Measurements from ENCODE around the gene UTP14C.
"Not testable (repeated sequence)": the region's sequence is repeated elsewhere in the genome, so short reads cannot be mapped to it uniquely, and the experiment has no call there.

The UTP14C gene

DNA sequence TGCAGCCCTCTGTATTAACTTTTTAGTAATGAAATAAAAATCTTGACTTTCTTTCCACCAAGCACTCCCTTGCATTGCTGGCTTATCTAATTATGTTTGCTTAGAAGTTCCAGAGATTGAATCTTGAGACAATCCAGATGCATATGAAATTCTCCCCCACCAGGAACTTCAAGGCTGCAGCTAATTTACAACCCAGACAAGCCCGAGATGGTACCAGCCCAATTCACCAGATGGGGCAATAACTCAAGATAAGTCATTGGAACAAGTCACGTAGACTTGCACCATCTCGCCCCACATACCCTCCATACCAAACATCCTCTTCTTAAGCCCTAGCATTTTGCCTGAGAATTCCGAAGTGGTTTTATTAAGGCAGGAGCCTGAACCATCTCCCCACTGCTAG is 29.0 kb downstream of the UTP14C start:
- H3K36me3 ChIP-seq (ENCODE audit: insufficient read depth, low read length) = no peaks in the 10 kb centered on the region
- H3K9me3 ChIP-seq (replicated peaks; ENCODE audit: low read length) = no peaks in the 10 kb centered on the region
- no peak overlapping the region for H3K4me3 ChIP-seq (ENCODE audit: low read length)
- no peak overlapping the region for H3K4me2 ChIP-seq (ENCODE audit: low read length)
- no peaks in the 10 kb centered on the region for H3K4me1 ChIP-seq (ENCODE audit: control insufficient read depth, insufficient read depth, low read length)
- no peak overlapping the region for H3K9ac ChIP-seq (ENCODE audit: low read depth, low read length)
- H3K27me3 ChIP-seq (ENCODE audit: control insufficient read depth, insufficient read depth, low read length) = no peaks in the 10 kb centered on the region

DNA sequence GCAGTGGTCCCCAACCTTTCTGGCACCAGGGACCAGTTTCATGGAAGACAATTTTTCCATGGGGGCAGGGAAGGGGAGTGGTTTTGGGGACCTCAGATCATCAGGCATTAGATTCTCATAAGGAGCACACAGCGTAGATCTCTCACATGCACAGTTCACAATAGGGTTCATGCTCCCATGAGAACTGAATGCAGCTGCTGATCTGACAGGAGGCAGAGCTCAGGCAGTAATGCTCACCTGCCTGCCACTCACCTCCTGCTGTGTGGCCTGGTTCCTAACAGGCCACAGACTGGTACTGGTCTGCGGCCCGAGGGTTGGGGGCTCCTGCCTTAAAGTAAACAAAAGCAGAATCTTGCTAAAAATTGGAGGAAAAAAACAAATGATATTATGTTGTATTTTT is 36.6 kb downstream of the UTP14C start:
- not testable (repeated sequence) for H3K4me3 ChIP-seq (ENCODE audit: low read length); H3K4me2 ChIP-seq (ENCODE audit: low read length); H3K27me3 ChIP-seq (ENCODE audit: control insufficient read depth, insufficient read depth, low read length); H3K9me3 ChIP-seq (replicated peaks; ENCODE audit: low read length); H3K9ac ChIP-seq (ENCODE audit: low read depth, low read length); H3K4me1 ChIP-seq (ENCODE audit: control insufficient read depth, insufficient read depth, low read length); H3K36me3 ChIP-seq (ENCODE audit: insufficient read depth, low read length)

DNA sequence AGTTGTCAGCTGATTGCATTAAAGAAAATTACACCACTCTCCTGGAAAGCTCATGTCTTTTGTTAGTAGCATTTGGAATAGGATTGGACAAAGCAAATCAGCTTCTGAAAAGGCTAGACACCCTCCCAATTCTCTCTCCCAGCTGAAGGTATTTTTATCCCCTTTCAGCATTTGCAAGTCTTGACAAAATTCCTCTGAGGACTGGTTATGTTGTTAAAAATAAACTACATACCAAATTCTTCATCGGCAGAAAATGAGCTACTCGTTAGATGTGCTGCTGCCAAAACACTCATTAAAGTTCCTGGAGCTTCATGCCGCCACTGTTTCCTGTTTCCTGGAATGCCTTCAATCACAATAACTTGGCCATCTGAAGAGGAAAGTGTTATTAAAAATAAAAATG is 37.1 kb downstream of the UTP14C start:
- no peaks in the 10 kb centered on the region for H3K27me3 ChIP-seq (ENCODE audit: control insufficient read depth, insufficient read depth, low read length)
- no peak overlapping the region for H3K9ac ChIP-seq (ENCODE audit: low read depth, low read length)
- H3K36me3 ChIP-seq (ENCODE audit: insufficient read depth, low read length) = no peaks in the 10 kb centered on the region
- H3K4me3 ChIP-seq (ENCODE audit: low read length) = no peak overlapping the region
- H3K4me2 ChIP-seq (ENCODE audit: low read length) = peak overlapping the region; percentile 19
- H3K4me1 ChIP-seq (ENCODE audit: control insufficient read depth, insufficient read depth, low read length) = no peaks in the 10 kb centered on the region
- H3K9me3 ChIP-seq (replicated peaks; ENCODE audit: low read length) = no peaks in the 10 kb centered on the region

DNA sequence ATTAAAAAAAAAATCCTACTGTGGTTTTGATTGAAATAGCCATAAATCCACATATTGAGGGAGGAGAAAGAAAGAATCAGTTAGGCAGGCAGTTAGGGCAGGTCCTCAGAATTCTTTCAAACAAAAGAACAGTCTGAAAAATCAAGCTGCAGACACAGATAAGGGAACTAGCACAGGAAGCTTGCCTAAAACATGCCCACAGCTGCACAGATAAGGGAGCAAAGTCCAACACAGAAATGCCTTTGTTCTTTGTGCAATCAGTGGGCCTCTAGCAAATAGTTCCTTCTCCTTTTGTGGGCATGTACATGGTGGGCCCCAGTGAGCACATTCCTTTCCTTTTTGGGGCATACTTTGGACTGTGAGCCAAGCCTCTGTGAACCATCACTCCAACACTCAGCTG is 42.7 kb downstream of the UTP14C start:
- Histone ChIP-seq H3K4me3 (ENCODE audit: low read length) (no peak overlapping the region), H3K4me1 (ENCODE audit: control insufficient read depth, insufficient read depth, low read length) (peaks cover 5% of the 10 kb centered on the region), H3K9ac (ENCODE audit: low read depth, low read length) (no peak overlapping the region), H3K9me3 (replicated peaks; ENCODE audit: low read length) (peaks cover 3% of the 10 kb centered on the region), H3K4me2 (ENCODE audit: low read length) (no peak overlapping the region), H3K36me3 (ENCODE audit: insufficient read depth, low read length) (no peaks in the 10 kb centered on the region), H3K27me3 (ENCODE audit: control insufficient read depth, insufficient read depth, low read length) (no peaks in the 10 kb centered on the region)

DNA sequence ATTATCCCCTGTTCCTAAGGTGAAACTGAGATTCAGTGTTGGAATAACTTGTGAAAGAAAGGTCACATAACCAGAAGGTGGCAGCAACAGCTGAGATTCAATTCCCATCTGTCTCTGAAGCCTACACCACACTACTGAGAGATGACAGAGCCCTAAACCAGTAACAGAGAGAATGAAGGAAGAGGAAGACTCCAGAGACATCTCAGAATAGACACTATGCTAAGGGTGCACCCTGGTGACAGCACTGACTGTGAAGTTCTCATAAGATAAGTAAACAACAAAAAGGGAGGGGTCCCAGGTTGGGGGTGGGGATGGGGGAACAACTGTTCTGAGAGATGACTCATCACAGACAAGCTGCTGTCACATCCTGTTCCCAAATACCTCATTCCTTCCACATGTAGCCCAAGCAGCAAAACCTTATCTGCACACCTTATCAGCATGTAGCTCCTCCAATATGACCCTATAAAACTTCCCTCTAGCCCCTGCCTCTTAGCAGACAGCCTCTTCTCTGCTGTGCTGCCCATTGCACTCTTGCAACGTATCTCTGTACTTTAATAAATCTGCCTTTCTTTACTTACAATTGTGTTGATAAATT is 46.5 kb downstream of the UTP14C start:
- Histone ChIP-seq H3K9me3 (replicated peaks; ENCODE audit: low read length) (peaks cover 3% of the 10 kb centered on the region), H3K4me3 (ENCODE audit: low read length) (no peak overlapping the region), H3K9ac (ENCODE audit: low read depth, low read length) (no peak overlapping the region), H3K27me3 (ENCODE audit: control insufficient read depth, insufficient read depth, low read length) (peaks cover under 1% of the 10 kb centered on the region), H3K36me3 (ENCODE audit: insufficient read depth, low read length) (no peaks in the 10 kb centered on the region), H3K4me1 (ENCODE audit: control insufficient read depth, insufficient read depth, low read length) (peaks cover 5% of the 10 kb centered on the region), H3K4me2 (ENCODE audit: low read length) (no peak overlapping the region)
